GM19452 (cell line): Measurements from ENCODE around the gene SKAP1.

Experiments
- ATAC-seq: cut with Tn5 transposase; IDR thresholded peaks from one replicate; pipeline ENCODE4 v1.9.1; 2021; ENCODE audit not compliant: unreplicated experiment

The SKAP1 gene

DNA sequence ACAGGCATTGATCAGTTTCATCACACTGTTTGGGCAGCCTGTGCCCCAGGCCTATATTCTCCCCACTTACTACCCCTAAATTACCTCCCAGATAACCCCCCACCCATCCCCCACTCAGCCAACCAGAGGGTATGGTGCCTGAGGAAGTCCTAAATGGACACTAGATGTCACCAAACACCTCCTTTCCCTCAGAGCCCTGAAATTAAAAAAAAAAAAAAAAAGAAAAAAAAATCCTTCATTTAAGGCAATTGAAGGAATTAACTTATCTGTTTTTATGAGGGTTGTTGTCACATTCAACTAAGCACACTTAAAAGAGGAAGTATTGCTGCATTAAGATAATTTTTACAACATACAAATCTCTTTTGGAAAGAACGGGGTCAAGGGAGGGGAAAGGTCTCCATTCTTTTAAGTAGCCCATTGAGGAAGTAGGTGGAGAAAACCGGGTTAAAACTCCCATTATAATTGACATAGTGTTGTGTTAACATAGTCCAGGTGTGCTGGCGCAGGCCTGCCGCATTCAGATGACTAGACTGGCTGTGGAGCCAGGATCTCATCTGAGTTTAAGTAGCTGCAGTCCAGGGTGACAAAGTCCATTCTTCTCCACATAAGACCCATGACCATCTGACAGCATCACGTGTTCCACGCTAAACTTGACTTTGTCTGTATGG, 276.2 kb downstream of the SKAP1 start:
- ATAC-seq = no peak

DNA sequence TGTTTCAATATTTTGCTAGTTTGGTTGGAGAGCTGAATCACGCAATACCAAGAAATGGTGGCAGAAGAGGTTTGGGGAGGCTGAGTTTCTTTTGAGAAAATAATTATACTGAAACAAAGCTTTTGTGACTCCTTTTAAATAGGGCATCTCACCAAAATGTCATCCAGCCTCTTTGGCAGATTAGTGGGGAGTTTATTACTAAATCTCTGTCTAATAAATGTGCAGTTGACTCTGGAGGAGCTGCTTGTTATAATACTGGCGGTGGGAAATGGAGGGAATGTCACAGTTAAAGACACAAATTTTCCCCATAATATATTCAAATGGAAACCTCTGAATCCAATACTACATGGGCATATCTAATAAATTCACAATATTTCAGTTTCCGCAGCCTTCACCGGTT, 277.7 kb downstream of the SKAP1 start:
- ATAC-seq = no peak

DNA sequence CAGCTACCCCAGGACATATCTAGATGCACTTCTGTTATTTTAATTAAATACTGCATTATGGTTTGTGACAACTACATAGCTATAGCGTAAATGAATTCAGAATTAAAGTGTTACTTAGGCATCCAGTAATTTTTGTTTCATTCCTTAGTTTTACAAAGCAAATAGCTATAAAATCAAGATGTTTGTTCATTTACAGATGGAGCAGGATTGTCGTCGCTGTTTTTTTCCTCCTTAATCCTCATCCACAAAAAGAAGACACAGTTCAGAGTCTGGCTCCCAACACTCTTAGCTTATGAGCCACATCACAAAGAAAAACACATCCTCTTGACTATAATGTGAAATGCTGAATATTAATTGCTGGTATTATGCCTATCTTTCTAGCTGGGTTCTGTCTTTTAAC, 278.8 kb downstream of the SKAP1 start:
- ATAC-seq = no peak

DNA sequence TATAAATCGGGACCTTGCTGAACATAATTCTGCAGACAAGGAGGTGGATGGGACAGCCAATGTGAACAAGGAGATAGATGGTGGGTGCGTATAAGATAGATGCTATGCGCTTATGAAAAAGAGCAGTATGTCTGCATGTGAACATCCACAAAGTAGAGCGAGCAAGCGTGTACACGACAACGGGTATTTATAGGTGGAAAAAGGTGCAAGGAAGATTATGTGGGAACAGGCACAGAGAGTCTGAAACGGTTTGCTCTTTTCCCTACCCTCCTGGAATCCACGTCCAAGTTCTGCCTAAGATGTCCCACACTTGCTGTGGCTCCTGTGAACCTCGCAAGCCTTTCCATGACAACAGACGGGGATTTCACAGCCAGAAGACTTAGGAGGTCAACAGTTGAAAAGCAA, 279.4 kb downstream of the SKAP1 start:
- no peak for ATAC-seq

DNA sequence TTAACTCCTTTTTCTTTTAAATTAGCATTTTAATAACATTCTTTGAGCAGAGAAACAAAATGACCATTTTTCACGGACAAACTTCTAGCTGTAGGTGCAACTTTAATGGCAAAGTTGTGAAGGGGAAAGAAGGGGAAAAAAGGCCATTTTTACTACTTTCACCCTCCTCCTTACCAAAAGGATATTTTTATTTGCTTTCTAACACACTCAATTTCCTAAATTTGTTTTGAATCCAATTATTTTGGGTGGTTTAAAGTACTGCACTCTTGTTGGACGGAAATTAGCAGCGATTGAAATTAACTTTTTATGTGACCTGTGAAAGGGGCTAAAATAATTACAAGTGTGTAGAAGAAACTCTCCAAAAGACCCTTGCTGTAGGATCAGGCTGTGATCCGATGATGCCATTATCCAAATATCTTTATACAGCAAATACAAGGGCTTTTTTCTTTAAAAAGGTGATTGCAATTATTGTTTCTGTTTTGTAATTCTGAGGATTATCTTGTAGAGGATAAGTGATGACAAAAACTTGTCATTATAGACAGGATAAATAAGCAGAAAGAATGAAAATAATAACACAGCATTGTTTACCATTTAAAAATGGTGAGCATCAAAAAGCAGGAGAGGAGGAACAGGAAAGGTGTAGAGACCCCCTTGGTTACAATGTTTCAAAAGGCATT, 280.1 kb downstream of the SKAP1 start:
- no peak for ATAC-seq

DNA sequence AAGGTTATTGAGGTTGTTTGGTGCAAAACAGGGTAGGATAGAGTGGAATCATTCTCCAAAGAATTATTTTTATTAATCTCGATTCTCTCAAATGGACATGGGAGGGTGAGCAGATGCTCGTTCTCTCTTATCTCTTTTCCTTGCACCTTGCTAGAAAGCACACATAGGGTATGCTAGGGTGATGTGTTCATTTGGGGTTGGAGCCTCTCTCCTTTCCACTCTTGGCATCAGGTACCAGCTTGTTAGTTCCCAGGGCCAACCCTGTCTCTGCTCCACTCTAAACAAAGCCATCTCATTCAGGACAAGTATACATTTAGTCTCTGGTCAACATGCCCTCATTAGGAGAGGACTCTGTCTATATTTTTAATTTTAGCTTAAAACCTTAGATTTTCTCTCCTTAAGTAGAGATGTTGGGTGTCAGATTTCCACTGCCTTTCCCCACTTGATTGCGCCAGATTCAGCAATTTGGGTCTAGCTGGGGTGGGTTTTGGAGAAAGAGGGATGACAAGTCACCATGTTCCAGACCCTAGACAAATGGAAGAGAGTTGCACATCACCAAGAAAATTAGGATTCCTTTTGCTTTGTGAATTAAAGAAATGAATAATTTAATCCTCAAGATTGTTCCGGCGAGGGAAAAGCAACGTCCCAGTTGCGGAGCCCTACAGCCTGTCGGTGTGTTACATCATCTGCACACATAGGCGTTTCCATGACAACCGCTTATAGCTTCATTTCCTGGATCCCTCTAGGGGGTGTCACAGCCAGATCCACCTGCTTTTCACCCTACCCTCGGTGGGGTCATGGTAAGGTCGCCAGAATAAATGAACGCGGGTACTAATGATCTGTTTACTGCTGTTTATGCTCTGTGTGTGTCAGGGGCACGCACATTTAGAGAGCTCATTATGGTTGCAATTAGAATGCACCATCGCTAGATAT, 280.9 kb downstream of the SKAP1 start:
- ATAC-seq = no peak

DNA sequence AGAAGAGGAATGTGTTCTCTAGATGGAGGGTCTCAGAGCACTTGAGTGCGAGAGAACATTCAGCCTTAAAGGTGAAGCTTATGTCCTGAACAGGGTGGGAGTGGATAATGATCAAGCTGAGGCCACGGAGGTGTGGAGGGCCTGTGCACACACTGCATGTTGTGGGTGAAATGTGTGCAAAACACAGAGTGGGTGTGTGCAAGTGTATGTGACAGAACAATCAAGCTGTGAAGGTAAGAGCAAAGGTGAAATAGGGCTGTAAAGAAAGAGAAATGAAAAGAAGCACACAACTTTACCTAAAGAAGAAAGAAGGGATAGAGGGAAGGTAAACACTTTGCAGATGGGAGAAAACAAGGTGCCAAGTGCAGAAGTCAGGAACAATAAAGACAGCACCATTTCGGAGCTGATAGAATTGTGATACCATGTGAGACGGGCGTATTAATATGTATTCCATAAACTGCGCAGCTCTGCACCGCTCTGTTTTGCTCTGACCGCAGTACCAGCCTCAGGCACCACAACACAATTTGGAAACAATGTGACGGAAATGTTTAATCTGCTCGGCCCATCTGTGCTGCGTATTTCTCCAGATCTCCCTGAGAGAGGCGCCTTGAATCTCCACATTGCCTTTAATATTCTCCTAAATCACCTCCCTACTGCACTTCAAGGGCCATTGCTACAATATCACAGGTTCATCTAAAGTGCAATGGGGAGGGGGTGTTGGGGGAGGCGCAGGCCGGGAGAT, 281.8 kb downstream of the SKAP1 start:
- no peak for ATAC-seq

DNA sequence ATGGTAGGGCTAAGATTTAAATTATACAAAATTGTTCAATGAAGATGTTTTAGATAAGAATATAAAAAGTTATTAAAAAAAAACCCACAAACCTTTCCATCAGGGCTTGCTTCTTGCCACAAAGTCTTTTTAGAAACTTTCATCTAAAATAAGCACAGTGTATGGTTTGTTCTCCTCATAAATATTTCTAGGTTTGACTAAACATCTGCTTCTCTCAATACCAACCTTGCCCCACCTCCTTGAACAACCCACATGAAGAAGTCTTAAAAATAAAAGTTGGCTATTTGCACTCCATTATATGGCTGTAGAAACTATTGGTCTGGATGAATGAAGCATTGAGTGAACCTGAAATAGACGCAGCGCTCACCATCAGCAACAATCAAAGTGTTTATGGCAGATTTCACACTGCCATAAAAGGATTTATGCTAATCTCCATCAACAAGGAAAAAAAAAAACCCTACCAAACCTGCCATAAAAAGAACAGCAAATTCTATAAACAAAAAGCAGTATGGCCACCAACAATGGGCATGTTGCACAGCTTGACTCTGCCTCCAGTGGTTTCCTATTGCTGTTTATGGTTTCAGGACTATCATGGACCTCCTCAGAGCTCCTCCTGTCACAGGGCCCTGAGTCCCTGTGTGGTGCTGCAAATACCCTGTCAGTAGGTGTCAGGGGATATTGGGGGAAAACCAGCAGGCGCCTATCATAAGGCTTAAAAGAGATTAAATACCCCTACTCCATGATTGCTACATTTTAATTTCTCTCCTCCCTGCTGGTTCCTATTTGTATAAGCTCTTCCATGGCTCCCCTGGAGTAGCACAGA, 284.8 kb downstream of the SKAP1 start:
- ATAC-seq = no peak

DNA sequence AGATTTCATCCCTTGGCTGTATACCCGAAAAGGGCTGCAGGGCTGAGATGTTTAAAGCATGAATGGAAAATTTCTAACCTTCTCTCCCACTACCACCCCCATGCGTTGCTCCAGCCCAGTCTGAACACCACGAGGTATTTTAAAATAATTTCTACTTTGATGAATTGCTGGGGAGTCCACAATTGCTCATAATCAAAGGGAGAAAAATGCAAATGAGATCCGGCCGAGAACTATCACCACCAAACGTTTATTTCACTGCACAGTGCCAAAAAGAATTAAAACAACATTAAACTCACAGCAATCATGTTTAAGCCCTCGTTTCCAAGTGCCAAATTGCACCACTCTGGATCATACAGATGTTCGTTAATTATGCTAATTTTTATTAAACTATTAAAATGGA, 285.8 kb downstream of the SKAP1 start:
- no peak for ATAC-seq

DNA sequence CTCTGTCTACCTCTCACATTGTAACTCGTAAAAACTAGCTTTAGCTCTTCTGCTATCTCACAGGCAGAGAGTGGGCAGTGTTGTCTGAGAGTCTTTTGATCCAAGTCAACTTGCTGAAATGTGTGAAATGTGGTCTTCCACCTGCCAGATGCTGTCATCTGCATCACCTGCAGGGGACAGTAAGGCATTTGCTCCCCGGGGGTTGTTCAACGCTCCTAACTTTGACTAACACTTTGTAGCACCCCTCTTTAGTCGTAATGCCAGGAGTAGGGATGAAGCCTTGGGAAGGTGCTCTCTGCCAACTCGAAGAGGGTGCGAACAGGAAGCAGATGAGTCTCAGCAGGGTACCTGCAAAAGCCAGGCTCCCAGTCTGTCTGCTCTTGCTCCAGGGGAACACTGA, 286.4 kb downstream of the SKAP1 start:
- ATAC-seq = no peak

DNA sequence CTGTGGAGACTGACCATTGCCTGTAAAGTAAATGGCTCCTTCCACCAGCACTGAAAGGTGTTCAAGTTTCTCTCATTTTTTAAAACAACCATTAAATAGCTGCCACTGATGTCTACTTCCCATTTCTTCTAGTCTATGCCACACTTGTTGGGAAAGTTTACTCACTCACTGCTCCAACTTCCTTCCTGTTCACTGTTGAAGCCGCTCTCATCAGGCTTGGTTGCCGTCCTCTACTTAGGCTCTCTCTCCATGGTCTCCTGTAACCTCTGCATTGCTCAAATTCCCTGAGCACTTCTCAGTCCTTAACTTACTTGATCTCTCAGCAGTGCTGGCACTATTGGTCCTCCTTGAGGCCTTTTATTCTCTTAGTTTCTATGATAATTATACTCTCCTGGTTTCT, 290.1 kb downstream of the SKAP1 start:
- no peak for ATAC-seq

DNA sequence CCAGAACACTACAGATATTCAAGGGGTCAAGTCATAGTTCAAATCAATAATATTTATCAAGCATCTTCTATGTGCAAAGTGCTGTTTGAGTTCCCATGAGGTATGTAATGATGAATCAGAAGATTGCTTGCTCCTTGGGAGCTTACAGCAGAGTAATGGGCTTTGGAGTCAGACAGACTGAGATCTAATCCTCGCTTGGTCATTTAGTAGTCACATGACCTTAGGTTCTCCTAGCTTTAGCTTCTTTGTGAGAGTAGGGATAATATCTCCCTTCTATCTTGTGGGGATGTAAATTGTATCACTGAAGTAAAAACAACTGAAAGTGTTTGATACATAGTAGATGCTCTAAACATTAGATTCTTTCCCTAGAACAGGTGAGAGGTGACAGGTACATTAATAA, 292.4 kb downstream of the SKAP1 start:
- no peak for ATAC-seq

DNA sequence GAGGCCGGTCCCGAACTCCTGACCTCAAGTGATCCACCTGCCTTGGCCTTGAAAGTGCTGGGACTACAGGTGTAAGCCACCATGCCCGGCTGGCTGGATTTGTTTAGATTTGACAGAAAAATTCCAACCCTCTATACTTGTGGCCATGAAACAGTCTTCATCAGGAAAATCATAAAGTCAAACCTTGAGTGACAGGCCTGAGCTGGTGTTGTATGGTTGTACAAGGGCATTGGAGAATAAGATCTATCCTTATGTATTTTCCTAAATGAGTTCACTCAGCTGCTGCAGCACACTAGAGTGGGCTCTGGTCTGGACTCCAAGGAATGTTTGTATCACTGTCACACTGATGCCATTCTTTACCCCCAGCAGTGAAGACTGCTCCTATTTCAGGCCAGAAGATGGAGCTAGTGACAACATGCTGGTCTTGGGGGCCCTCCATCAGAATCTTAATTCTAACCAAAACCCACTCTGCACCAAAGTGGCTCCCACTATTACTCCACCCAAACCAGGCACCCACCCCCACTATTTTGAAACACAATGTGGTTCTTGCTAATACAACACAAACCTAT, 295.0 kb downstream of the SKAP1 start:
- no peak for ATAC-seq

DNA sequence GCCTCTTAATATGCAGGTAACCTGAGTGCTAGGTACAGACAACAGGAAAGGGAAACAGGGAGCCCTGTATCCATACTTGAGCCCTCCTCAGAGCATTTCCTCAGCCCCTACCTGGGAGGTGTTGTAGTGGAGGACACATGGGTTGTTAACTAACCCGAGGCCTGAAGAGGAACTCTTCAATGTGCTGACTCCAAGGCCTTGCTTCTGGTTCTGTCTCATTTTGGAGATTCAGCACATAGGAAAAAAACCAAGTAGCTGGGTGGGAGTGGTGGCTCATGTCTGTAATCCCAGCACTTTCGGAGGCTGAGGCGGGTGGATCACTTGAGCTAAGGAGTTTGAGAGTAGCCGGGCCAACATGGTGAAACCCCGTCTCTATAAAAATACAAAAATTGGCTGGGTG, 297.6 kb downstream of the SKAP1 start:
- ATAC-seq = no peak

DNA sequence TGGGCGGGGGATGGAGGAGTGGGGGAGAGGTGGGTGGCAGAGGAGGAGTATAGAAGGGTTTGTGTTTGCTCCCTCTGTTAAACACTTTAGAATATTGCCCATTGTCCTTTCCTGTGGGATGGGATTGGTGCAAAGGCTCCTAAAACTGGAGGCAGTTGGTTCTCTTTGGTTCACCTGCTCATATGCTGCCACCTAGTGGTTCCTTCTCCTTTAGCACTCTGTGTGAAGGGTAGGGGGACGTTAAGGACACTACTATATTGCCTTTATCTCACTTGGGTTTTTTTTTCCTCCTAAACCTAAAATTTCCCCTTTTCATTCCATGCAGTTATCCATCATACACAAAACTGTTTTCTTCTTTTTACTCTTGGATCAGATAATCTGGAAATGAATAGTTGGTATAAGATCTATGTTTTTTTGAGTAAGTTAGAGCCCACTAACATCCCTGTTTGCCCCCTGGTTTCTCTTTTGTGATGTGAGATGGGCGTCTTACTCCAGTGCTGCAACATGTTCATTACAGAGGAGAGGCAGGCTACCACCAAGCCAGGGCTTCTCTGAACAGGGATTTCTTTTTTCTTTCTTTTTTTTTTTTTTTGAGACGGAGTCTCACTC, 298.7 kb downstream of the SKAP1 start:
- no peak for ATAC-seq

DNA sequence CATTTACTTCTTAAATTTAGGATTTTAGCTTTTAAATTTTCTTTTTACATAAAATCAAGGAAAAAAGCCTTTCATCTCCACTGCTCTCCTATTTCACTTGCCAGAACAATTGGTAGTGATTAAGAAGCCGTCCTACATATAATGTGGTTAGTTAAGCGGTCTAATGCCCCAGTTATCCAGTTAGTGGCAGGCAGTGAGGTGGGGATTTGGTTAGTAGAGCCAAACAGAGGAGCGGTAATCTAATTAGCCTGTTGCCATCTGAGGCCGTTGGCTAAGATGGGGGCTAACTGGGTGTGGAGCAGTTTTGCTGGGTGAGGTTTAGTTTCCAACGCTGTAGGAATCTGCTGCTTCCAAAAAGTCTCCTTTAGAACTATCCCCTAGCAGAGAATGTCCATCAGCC, 300.0 kb downstream of the SKAP1 start:
- ATAC-seq = no peak

DNA sequence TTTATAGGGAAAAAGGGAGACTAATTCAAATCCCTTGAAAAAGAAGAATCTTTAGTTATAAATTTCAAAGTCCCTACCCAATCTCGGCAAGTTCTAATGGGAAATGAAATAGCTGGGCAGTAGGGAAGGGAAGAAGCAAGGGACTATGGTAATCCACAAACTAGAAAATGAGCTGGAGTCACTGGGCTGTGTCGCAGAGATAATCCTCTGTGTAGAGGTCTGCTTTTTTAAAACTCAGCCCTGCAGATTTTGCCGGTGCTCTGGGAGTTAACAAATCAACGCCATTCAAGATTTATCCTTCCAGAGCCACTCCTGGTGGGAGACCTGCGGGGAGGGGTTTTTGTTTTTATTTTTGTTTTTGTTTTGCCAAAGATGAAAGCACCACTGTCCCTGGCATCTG, 301.6 kb downstream of the SKAP1 start:
- no peak for ATAC-seq

DNA sequence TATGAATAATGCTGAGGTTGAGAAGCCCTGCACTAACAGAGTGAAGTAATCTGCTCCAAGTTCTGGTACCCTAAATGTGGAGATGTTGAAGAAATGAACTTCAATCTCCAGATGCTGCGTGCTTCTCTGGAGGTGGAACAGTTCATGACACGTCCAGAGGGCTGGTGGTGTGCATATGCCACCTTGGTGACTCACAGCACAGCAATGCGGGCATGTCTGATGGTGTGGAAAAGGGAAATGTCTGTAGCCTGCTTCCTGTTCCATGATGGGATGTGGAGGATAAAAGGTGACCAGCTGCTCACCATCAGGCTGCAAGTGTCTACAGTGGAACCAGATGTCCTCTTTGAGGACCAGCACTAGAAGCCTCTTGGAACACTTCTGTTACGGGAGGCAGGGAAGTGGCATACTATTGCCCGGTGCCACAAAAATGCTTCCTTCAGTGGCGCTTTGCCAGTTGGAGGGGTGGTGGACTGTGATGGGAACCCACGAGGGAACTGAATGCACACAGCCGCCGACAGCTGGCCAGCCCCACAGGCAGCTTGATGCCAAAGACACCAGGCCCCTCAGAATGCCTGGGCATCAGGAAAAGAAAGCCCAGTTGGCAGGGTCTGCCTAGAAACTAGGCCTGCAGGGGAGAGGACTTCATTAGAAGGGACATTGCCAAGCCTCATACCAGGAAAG, 302.5 kb downstream of the SKAP1 start:
- ATAC-seq = no peak

DNA sequence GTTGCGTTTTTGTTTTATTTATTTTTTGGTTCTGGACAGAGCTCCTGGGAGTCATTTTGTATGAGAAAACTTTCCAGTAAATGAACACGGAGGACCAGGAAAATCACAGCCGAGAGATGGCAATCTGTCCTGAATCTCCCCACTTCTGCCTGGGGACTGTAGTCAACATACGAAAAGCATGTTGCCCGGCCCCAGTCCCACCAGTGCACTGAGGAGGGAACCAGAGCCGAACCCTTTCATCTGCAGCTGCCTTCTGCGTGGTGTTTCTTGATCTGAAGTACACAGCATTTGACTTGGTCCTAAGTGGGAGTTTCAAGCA, 303.5 kb downstream of the SKAP1 start:
- ATAC-seq = no peak
